ENCODE results near the gene SSB. TPM values are rescaled to one million over a fixed set of nuclear protein-coding genes. Genes with fewer than 3 reads are reported as not detected.

The SSB gene
- total RNA-seq, 1 donor = 141 TPM

DNA sequence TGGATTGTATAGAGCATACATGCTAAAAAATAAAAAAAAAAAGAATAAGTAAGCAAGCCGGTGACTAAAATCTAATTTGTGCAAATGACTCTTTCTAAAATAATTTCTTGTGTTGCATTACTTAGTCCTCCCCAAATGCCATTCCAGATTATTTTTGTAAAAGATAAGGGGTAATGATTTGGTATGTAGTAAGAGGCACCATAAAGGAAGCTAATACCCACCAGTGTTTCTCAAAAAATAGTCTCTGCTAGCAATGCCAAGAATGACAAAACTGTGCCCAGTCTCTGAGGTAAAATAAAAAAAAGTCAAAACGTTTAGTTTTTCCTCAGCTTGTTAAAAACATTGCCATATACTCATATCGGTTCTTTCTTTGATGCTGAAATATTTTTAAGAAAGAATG is 23.4 kb downstream of the SSB start:
- DNase-seq (ENCODE audit: low read depth) = peak; percentile 47
- TF ChIP-seq, protein P1, sequence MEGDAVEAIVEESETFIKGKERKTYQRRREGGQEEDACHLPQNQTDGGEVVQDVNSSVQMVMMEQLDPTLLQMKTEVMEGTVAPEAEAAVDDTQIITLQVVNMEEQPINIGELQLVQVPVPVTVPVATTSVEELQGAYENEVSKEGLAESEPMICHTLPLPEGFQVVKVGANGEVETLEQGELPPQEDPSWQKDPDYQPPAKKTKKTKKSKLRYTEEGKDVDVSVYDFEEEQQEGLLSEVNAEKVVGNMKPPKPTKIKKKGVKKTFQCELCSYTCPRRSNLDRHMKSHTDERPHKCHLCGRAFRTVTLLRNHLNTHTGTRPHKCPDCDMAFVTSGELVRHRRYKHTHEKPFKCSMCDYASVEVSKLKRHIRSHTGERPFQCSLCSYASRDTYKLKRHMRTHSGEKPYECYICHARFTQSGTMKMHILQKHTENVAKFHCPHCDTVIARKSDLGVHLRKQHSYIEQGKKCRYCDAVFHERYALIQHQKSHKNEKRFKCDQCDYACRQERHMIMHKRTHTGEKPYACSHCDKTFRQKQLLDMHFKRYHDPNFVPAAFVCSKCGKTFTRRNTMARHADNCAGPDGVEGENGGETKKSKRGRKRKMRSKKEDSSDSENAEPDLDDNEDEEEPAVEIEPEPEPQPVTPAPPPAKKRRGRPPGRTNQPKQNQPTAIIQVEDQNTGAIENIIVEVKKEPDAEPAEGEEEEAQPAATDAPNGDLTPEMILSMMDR (IDR thresholded peaks at IDR 0.05; ENCODE audit: insufficient read depth, low read length) = no peak
- no peak overlapping the region for H3K4me3 ChIP-seq (ENCODE audit: low read depth, low read length)

DNA sequence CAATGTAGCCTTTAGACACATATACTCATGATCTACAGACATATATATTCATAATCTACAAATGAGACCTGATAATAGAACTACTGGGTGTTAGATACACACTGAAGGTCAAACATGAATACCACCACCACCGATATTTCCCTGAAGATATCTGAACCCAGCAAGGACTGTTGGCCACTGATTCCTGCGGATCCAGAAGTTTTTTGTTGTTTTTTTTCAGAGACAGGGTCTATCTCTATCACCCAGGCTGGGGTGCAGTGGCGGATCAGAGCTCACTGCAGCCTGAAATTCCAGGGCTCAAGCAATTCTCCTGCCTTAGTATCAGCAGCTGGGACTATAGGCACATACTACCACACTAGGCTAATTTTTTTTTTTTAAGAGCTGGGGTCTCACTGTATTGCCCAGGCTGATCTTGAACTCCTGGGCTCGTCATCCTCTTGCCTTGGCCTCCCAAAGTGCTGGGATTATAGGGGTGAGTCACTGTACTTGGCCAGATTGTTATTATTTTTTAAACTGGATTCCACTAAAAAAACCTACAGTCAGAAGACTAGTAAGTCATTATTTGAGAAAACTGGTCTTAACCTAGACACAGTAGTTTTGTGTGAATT is 24.2 kb downstream of the SSB start:
- peak; percentile 28 for DNase-seq (ENCODE audit: low read depth)
- H3K4me3 ChIP-seq (ENCODE audit: low read depth, low read length) = peak overlapping the region; percentile 11
- TF ChIP-seq, protein P1 (IDR thresholded peaks at IDR 0.05; ENCODE audit: insufficient read depth, low read length) = no peak

DNA sequence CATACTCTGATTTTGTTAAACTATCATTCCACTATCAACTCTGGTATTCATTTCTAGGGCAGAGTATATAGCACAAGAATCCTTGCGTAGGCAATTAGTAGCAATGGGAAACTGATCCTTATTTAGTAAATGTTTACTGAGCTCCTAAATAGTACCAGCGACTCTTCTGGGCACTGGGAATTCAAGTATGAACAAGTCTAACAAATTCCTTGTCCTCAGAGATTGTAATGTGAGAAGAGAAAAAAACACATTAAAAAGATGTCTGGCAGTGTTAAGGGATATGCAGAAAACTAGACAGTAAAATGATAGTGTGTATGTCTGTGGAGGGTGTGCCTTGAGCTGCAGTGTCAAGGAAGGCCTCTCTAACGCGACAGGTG is 25.3 kb downstream of the SSB start:
- H3K4me3 ChIP-seq (ENCODE audit: low read depth, low read length) = peak overlapping the region; percentile 86
- TF ChIP-seq, protein P1 (IDR thresholded peaks at IDR 0.05; ENCODE audit: insufficient read depth, low read length) = no peak
- DNase-seq (ENCODE audit: low read depth) = no peak

DNA sequence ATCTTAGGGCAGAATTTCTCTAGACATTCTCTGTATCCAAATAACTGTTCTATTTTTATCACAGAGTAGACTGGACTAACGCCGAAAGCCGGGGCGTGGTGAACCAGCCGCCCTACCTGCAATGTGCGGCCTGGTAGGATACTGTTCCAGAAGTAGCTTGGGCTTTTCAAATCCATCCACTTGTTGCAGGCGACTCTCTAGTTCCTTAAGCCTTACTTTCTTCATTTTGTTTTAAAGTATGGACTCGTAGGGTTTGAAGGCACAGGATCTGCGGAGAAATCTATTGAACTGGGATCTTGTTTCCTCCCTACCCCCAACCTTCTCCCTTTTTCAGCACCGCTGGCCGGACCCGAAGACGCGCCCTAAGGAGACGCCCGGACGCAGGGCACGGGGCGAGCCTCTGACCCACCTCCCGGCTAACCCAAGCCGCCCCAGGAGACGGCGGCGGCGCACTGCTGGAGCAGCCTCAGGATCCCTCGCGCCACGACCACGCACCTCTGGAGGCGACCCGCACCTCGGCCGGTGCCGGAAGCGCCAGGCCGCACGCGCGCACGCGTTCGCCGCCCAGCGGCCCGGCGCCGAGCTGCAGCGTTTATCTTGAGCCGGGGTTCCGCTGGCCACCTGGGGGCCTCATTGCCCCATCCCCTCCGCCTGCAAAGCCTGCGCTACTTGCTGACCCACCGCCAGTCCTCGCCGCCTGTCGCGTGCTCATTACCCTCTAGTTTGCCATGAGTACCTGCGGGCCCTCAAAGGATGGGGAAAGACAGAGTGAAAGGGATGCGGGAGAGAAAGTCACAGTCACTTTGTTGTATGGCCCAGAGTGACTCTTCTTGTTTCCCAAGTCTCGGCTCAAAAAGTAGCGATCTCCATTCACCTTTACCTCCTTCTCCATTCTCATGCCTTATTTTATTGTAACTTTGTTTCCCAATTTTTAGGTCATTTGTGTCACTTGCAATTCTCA is 26.0 kb downstream of the SSB start, which contains the start of gene METTL5:
TSS of gene METTL5 (minus strand) at position 533 of the 961 bp plus-strand sequence. CDS start at position 225, 308 bp downstream.
- TF ChIP-seq, protein P1 (IDR thresholded peaks at IDR 0.05; ENCODE audit: insufficient read depth, low read length) = peak; percentile 69
- peak; percentile 72 for DNase-seq (ENCODE audit: low read depth)
- H3K4me3 ChIP-seq (ENCODE audit: low read depth, low read length) = peak within 1 kb of the TSS; percentile 86

DNA sequence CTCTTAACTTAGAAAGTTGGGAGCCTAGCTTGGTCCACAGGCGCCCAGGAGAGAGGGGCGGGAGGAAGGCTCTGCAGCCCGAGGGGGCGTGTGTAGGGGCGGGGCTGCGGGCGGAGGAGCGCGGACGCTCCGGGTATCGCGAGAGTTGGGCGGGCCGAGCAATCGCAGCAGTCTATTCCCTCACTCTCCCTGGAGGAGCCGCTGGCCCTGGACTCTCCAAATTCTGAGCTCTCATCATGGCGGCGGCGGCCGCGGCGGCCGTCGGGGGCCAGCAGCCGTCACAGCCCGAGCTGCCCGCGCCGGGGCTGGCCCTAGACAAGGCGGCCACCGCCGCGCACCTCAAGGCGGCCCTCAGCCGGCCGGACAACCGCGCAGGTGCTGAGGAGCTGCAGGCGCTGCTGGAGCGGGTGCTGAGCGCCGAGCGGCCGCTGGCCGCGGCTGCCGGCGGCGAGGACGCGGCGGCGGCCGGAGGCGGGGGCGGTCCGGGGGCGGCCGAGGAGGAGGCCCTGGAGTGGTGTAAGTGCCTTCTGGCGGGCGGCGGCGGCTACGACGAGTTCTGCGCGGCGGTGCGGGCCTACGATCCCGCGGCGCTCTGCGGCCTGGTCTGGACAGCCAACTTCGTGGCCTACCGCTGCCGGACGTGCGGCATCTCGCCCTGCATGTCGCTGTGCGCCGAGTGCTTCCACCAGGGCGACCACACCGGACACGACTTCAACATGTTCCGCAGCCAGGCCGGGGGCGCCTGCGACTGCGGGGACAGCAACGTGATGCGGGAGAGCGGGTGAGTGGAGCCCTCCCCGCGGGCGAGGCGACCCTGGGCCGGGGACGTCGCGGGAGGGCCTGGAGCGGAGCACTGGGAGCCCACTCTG is 28.8 kb downstream of the SSB start, which contains the start of gene UBR3:
TSS of gene UBR3 (plus strand) at position 183 of the 869 bp plus-strand sequence. CDS start at position 237, 54 bp downstream.
- TF ChIP-seq, protein P1 (IDR thresholded peaks at IDR 0.05; ENCODE audit: insufficient read depth, low read length) = peak; percentile 35
- peak; percentile 93 for DNase-seq (ENCODE audit: low read depth)
- peak within 1 kb of the TSS; percentile 90 for H3K4me3 ChIP-seq (ENCODE audit: low read depth, low read length)
